Duodenal mucosa (tissue), 2 donors: ENCODE data around the gene THADA.

Experiments used
- H3K27ac ChIP-seq: one replicate; pipeline ENCODE4 v1.7.0; 2013; ENCODE audit warnings: low read depth, low read length
- H3K27me3 ChIP-seq, 2 donors: one replicate each; pipeline ENCODE4 v1.7.0; 2013; ENCODE audit warnings: low read length in 2 of 2, control low read depth in 1 of 2; ENCODE audit not compliant: insufficient read depth in 2 of 2, control insufficient read depth in 1 of 2
- H3K36me3 ChIP-seq, 2 donors: one replicate each; pipeline ENCODE4 v1.7.0; 2013; ENCODE audit warnings: low read length in 2 of 2, control low read depth in 1 of 2; ENCODE audit not compliant: insufficient read depth in 2 of 2, control insufficient read depth in 1 of 2
- H3K4me1 ChIP-seq, 2 donors: one replicate each; pipeline ENCODE4 v1.7.0; 2013; ENCODE audit warnings: low read length in 2 of 2, control low read depth in 1 of 2; ENCODE audit not compliant: insufficient read depth in 2 of 2, control insufficient read depth in 1 of 2
- H3K4me3 ChIP-seq, 2 donors: one replicate each; pipeline ENCODE4 v1.7.0; 2013; ENCODE audit warnings: low read length in 2 of 2, low read depth in 1 of 2
- H3K9ac ChIP-seq, 2 donors: one replicate each; pipeline ENCODE4 v1.7.0; 2013; ENCODE audit warnings: low read length in 2 of 2, low read depth in 1 of 2
- H3K9me3 ChIP-seq, 2 donors: one replicate each; pipeline ENCODE4 v1.7.0; 2013; ENCODE audit warnings: low read length in 2 of 2, control low read depth in 1 of 2; ENCODE audit not compliant: control insufficient read depth in 1 of 2

The THADA gene

DNA sequence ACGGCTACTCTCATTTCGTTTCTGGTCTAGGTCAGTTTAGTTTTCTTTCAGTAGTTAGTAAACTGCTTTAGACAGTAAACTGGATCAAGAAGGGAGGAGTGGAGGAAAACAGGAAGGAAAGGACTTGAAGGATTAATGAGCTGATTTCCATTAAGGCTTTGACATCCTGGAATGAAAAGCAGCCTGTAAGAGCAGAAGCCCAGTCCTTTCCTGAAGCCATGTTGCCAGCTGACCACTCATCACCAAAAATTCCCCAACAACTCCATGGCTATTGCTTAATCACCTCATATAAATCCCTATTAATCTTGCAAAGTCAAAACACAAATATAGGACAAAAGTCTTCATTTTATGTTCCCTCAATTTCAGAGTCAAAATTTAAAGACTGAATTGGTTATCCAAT, 255.8 kb downstream of the THADA start:
- peaks cover 0 to 2% of the 10 kb centered on the region in 2 donors for H3K36me3 ChIP-seq
- H3K9ac ChIP-seq: no peak overlapping the region
- no peaks in the 10 kb centered on the region for H3K27me3 ChIP-seq
- no peak overlapping the region for H3K27ac ChIP-seq
- H3K4me3 ChIP-seq: no peak overlapping the region
- peaks cover 9 to 14% of the 10 kb centered on the region in 2 donors for H3K4me1 ChIP-seq
- H3K9me3 ChIP-seq: no peaks in the 10 kb centered on the region

DNA sequence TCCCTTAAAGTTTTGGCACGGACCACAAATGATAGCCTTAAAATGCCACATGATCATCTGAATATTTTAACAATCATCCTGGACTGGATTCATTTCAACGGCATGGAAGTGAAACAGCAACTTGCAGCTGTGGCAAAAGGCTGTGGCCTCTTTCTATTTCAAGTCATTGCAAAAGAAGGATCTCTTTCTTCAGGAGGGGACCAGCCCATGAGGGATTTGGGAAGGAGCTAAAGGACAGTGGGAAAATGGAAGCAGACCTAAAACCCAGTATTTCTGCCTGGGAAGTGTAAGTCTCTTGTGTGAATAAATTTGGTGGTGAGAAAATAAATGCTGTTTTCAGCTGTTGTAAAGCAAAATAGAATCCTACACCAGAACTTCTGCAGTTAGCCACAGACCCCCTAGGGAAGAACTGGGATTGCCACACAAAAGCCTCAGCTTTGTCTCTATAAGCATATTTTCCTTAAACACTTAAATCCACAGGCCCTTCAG, 262.1 kb downstream of the THADA start:
- Histone ChIP-seq H3K4me3 (no peak overlapping the region), H3K27ac (no peak overlapping the region), H3K9me3 (no peaks in the 10 kb centered on the region), H3K9ac (no peak overlapping the region), H3K4me1 (peaks cover 0 to 17% of the 10 kb centered on the region in 2 donors), H3K27me3 (no peaks in the 10 kb centered on the region), H3K36me3 (no peaks in the 10 kb centered on the region)

DNA sequence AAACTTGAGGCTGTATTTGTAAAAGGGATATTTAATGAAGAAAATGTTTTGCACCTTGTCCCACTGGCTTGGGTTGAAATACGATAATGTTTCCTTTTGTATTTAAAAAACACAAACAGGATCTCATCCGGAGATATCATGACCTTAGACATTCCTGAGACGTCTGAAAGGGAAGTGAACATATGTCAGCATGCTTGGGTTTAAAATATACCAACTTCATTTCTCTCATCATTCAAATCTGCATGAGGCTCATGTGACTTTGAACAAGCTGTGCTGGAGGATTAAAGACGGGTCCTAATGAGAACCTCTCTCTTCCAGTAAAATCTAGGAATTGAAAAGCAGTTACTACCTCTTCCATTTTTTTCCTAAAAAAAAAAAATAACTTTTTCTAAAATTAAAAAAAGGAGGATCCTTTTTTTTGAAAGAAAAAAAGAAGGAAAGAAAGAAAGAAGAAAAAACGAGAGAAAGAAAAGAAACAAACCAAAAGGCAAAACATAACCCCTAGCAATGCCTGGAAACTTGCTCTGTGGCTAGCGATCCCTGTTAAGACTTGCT, 262.7 kb downstream of the THADA start:
- peaks cover 0 to 17% of the 10 kb centered on the region in 2 donors for H3K4me1 ChIP-seq
- no peaks in the 10 kb centered on the region for H3K36me3 ChIP-seq
- H3K27me3 ChIP-seq: no peaks in the 10 kb centered on the region
- H3K27ac ChIP-seq: no peak overlapping the region
- H3K4me3 ChIP-seq: no peak overlapping the region
- H3K9ac ChIP-seq: no peak overlapping the region
- H3K9me3 ChIP-seq: no peaks in the 10 kb centered on the region

DNA sequence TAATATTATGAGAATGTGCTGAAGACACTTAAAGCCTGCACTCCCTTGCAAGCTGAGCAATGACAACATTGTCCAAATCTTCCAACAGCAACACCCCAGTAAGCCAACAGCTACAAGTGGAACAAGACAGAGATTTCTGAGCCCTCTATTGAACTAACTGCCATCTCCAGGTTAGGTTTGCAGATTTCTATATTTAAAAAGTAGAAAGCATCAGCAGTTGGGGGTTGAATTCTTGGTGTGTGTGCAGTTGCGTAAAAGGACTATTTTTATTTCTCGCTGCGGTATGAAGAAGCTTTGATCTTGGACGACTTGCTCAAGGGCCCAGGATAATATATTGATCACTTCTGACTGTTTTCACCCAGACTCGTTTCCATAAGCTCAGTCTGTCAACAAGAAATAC, 263.2 kb downstream of the THADA start:
- peaks cover 0 to 17% of the 10 kb centered on the region in 2 donors for H3K4me1 ChIP-seq
- H3K27ac ChIP-seq: no peak overlapping the region
- no peak overlapping the region for H3K4me3 ChIP-seq
- H3K9ac ChIP-seq: no peak overlapping the region
- no peaks in the 10 kb centered on the region for H3K9me3 ChIP-seq
- H3K27me3 ChIP-seq: no peaks in the 10 kb centered on the region
- no peaks in the 10 kb centered on the region for H3K36me3 ChIP-seq

GRCh38 chr2:43331422-43331821, 264.4 kb downstream of the THADA start:
- peaks cover 0 to 17% of the 10 kb centered on the region in 2 donors for H3K4me1 ChIP-seq
- H3K27ac ChIP-seq: no peak overlapping the region
- no peaks in the 10 kb centered on the region for H3K27me3 ChIP-seq

DNA sequence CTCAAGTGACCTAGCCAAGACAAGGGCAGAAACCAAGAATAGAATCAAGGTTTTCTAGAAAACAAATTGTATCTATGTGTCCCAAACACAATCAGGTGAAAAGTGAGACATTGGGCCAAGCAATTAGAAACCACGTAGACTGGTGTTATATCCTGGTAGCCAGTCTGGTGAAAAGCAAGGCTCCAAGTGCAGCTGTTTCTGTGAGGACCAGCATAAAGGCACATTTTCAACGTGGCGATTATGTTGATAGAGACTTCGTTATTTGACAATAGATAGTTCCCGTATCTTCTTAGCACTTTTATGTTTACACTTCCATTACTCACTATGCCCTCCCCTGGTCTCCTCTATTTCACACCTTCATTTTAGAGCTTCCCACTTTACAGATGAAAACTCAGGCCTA, 266.2 kb downstream of the THADA start:
- Histone ChIP-seq H3K36me3 (no peaks in the 10 kb centered on the region), H3K4me1 (peaks cover 0 to 17% of the 10 kb centered on the region in 2 donors), H3K4me3 (no peak overlapping the region), H3K27me3 (no peaks in the 10 kb centered on the region), H3K27ac (no peak overlapping the region), H3K9ac (no peak overlapping the region), H3K9me3 (no peaks in the 10 kb centered on the region)

More at GRCh38 chr2:43331422-43331821, 264.4 kb downstream of the THADA start:
- Histone ChIP-seq H3K4me3 (peak overlapping the region in 1 of 2 donors; percentile 2), H3K36me3 (no peaks in the 10 kb centered on the region), H3K9ac (no peak overlapping the region), H3K9me3 (no peaks in the 10 kb centered on the region)

DNA sequence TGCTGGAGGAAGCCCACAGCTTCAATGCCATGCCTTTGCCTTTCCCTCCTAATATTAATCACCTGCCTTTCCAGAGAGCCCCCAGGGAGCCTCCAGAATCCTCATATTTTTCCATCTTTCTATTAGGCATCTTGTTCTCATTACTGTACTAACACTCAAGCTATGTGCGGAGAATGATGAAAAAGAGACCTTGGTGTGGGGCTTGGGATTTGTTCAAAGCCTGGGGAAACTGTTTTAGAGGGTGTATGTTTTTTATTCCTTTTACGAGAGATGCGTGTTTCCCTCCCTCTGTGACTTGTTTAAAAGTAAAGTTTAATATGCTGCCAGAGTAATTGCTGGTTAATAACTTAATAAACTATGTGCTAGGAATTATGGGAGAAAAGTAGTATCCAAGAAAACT, 267.0 kb downstream of the THADA start:
- H3K4me1 ChIP-seq: peaks cover 0 to 14% of the 10 kb centered on the region in 2 donors
- no peak overlapping the region for H3K27ac ChIP-seq
- no peak overlapping the region for H3K9ac ChIP-seq
- no peaks in the 10 kb centered on the region for H3K9me3 ChIP-seq
- no peak overlapping the region for H3K4me3 ChIP-seq
- H3K27me3 ChIP-seq: no peaks in the 10 kb centered on the region
- no peaks in the 10 kb centered on the region for H3K36me3 ChIP-seq

GRCh38 chr2:43328133-43328532, 267.7 kb downstream of the THADA start:
- peaks cover 0 to 10% of the 10 kb centered on the region in 2 donors for H3K4me1 ChIP-seq

GRCh38 chr2:43327119-43327518, 268.7 kb downstream of the THADA start:
- Histone ChIP-seq H3K9me3 (no peaks in the 10 kb centered on the region), H3K4me3 (no peak overlapping the region), H3K36me3 (no peaks in the 10 kb centered on the region), H3K27ac (no peak overlapping the region), H3K27me3 (no peaks in the 10 kb centered on the region), H3K9ac (no peak overlapping the region), H3K4me1 (peaks cover 0 to 10% of the 10 kb centered on the region in 2 donors)

More at GRCh38 chr2:43328133-43328532, 267.7 kb downstream of the THADA start:
- Histone ChIP-seq H3K27me3 (no peaks in the 10 kb centered on the region), H3K4me3 (no peak overlapping the region), H3K36me3 (no peaks in the 10 kb centered on the region), H3K27ac (no peak overlapping the region), H3K9ac (no peak overlapping the region), H3K9me3 (no peaks in the 10 kb centered on the region)

GRCh38 chr2:43326101-43326825, 269.6 kb downstream of the THADA start:
- H3K4me3 ChIP-seq: no peak overlapping the region
- H3K4me1 ChIP-seq: peaks cover 0 to 4% of the 10 kb centered on the region in 2 donors
- no peaks in the 10 kb centered on the region for H3K27me3 ChIP-seq
- H3K9me3 ChIP-seq: no peaks in the 10 kb centered on the region
- H3K27ac ChIP-seq: no peak overlapping the region
- no peak overlapping the region for H3K9ac ChIP-seq
- H3K36me3 ChIP-seq: no peaks in the 10 kb centered on the region
